BE2C (cell line): ENCODE data around the gene GLIS1.

ENCODE experiments used
- DNase-seq: peaks from one replicate; pipeline ENCODE4 v3.0.0-alpha.2; 2020
- H3K27me3 ChIP-seq: fragments of 250-450 bp; sonication (Bioruptor Pico); 2 replicates; pipeline ENCODE4 v1.5.1; 2020; ENCODE audit warnings: mild to moderate bottlenecking
- H3K36me3 ChIP-seq: fragments of 250-450 bp; sonication (Bioruptor Pico); 2 replicates; pipeline ENCODE4 v1.5.1; 2020; ENCODE audit warnings: mild to moderate bottlenecking
- H3K4me1 ChIP-seq: fragments of 250-450 bp; sonication (Bioruptor Pico); 2 replicates; pipeline ENCODE4 v1.5.1; 2020
- H3K4me3 ChIP-seq: 2 replicates; pipeline ENCODE4 v1.5.1; 2011; ENCODE audit warnings: low read depth, low read length
- H3K9me3 ChIP-seq: fragments of 250-450 bp; sonication (Bioruptor Pico); 2 replicates; pipeline ENCODE4 v1.5.1; 2020
- TF ChIP-seq, protein P1 (sequence below): IDR thresholded peaks from 2 replicates; pipeline ENCODE4 v1.5.1; 2012; ENCODE audit warnings: mild to moderate bottlenecking, low read depth, low read length

The GLIS1 gene

DNA sequence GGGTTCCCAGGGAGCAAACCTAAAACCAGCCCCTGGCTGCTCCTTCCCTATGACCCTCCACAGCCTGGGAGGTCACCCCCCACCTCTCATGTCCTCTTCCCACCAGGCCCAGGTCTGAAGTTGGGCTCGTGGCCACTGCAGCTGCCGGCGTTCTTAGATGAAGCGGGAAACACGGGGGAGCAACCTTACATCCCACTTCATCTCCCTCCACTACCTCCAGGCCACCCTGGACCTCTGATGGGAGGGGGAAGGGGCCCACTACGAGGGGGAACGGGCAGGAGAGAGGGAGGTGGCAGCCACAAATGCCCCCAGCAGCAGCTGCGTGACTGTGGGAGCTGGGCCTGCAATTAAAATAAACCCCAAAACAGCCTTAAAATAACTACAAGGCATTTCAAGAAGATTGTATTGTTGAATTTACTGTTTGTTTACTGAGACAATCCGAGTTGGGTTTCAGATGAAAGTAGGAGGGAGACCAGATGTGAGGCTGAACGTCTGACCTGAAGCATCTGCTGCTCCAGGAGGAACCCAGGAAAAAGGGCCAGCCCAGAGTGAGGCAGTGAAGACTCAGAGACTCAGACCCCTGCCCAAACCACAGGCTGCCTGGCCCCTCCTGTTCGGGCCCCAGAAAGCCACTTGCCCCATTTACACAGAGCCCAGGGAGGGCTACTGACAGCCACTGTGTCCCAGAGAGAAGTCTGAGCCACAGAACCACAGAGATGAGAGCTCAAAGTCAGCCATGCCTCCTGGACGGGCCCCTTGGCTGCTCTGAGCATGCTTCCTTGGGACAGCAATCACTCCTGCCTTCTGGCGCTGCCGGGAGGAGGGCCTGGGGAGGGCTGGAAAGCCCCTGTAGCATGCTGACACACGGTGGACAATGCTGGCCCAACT lies 59.8 kb downstream of the GLIS1 start:
- no peaks in the 10 kb centered on the region for H3K9me3 ChIP-seq
- DNase-seq = no peak
- no peaks in the 10 kb centered on the region for H3K4me1 ChIP-seq
- no peaks in the 10 kb centered on the region for H3K36me3 ChIP-seq
- H3K27me3 ChIP-seq = no peaks in the 10 kb centered on the region
- H3K4me3 ChIP-seq = no peak overlapping the region
- TF ChIP-seq, protein P1, sequence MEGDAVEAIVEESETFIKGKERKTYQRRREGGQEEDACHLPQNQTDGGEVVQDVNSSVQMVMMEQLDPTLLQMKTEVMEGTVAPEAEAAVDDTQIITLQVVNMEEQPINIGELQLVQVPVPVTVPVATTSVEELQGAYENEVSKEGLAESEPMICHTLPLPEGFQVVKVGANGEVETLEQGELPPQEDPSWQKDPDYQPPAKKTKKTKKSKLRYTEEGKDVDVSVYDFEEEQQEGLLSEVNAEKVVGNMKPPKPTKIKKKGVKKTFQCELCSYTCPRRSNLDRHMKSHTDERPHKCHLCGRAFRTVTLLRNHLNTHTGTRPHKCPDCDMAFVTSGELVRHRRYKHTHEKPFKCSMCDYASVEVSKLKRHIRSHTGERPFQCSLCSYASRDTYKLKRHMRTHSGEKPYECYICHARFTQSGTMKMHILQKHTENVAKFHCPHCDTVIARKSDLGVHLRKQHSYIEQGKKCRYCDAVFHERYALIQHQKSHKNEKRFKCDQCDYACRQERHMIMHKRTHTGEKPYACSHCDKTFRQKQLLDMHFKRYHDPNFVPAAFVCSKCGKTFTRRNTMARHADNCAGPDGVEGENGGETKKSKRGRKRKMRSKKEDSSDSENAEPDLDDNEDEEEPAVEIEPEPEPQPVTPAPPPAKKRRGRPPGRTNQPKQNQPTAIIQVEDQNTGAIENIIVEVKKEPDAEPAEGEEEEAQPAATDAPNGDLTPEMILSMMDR = no peak

DNA sequence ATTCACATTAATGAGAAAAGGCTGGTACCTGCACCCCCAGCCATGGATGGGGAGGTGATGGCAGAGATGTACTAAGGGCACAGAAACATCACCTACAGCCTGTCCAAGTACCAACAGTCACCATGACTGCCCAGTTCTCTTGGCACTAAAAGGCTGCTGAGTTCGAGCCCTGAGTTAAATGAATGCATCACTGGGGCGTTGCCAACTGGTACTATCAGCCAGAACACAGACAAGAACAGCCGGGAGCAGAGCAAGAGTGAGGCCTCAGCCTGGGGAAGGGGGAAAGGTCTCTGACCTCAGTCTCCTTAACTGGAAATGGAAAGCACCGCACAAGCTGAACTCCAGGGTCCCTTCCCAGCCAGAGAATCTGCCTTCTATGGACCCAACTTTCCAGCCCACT lies 60.5 kb downstream of the GLIS1 start:
- Histone ChIP-seq H3K9me3 (no peaks in the 10 kb centered on the region), H3K27me3 (no peaks in the 10 kb centered on the region), H3K36me3 (no peaks in the 10 kb centered on the region), H3K4me3 (no peak overlapping the region), H3K4me1 (no peaks in the 10 kb centered on the region)
- TF ChIP-seq, protein P1 = no peak
- no peak for DNase-seq

DNA sequence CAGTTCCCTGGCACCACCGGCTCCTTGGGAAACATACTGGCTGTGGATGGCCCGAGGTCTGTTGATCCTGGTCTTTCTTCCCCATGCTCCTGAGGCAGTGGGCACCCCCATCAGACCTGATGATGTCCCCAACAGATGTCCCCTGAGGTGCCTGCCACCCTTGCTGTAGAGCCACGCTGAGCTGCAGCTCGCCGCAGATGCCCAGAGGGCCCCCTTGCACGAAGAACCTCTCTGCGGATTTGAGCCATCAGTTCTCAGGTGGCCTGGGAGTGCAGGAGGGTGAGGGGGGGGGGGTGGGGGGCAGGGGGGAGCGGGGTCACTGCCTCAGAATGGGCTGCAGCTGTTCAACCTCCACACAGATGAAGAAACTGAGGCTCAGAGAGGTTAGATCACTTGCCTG lies 60.9 kb downstream of the GLIS1 start:
- DNase-seq = no peak
- Histone ChIP-seq H3K27me3 (no peaks in the 10 kb centered on the region), H3K9me3 (no peaks in the 10 kb centered on the region), H3K4me3 (no peak overlapping the region), H3K4me1 (no peaks in the 10 kb centered on the region), H3K36me3 (no peaks in the 10 kb centered on the region)
- TF ChIP-seq, protein P1 = no peak

DNA sequence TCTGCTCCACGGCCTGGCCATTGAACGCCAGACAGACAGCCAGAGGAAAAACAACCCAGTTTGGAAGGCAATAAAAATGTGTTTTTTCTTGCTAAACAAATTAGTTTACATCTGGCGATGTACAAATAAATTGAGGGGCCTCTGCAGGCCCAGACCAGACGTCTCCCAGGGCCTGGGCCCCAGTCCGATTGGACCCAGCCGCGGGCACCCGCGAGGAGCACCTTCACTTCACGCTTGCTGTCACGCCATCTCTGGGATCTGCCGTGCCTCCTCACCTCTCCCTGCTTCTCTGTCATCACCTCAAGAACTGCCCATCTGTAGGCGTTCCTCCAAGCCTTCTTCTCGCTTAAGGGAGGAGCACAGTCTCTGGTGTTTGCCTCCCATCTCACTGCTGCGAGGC lies 61.5 kb downstream of the GLIS1 start:
- H3K4me3 ChIP-seq = no peak overlapping the region
- TF ChIP-seq, protein P1 = no peak

DNA sequence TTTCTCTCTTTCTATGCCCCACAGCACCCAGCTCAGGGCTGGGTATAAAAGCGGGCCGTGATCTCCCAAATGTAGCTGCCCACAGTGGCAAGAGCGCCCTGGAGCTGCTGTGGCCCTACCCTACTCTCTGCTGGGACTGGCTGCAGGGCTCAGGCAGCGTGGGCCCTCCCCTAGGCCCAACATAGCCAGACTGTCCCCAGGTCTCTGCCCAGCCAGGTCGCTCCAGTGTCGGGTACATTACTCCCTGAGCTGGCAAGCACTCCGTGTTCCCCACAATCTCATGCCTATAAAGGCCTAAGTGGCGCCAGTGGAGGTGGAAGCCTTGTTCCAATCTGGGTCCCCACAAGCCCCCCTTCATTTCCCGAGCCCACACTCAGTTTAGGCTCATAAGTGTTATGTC lies 66.2 kb downstream of the GLIS1 start:
- H3K36me3 ChIP-seq = no peaks in the 10 kb centered on the region
- no peaks in the 10 kb centered on the region for H3K9me3 ChIP-seq
- H3K4me1 ChIP-seq = no peaks in the 10 kb centered on the region
- H3K27me3 ChIP-seq = no peaks in the 10 kb centered on the region
- H3K4me3 ChIP-seq = no peak overlapping the region
- TF ChIP-seq, protein P1 = no peak
- DNase-seq = no peak

More for the DNA sequence above, 61.5 kb downstream of the GLIS1 start:
- Histone ChIP-seq H3K9me3 (no peaks in the 10 kb centered on the region), H3K4me1 (no peaks in the 10 kb centered on the region), H3K36me3 (no peaks in the 10 kb centered on the region), H3K27me3 (no peaks in the 10 kb centered on the region)
- no peak for DNase-seq

DNA sequence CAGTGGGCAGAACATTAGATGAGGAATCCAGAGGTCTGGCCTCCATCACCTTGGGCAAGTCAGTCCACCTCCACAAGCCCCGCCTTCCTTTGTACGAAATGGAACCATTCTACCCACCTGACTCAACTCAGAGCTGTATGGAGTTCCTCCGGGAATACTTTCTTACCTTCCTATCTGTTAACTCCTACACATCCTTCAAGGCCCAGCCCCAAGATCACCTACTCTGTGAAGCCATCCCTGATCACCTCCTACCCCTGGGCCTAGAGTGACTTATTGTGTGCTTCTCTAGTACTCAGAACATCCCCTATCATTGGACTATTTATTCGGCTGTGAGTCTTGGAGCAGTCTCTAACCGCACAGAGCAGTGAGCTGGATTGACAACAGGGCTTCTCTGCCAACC lies 66.7 kb downstream of the GLIS1 start:
- no peaks in the 10 kb centered on the region for H3K4me1 ChIP-seq
- H3K27me3 ChIP-seq = no peaks in the 10 kb centered on the region
- H3K4me3 ChIP-seq = no peak overlapping the region
- H3K36me3 ChIP-seq = no peaks in the 10 kb centered on the region
- DNase-seq = no peak
- no peaks in the 10 kb centered on the region for H3K9me3 ChIP-seq
- TF ChIP-seq, protein P1 = no peak
